Astrocyte of the hippocampus (primary cell): Measurements from ENCODE around the gene NRN1L.
A peak's percentile ranks its signal among the peaks of the same experiment; 100 is the strongest.
"Not testable (repeated sequence)": the region's sequence is repeated elsewhere in the genome, so short reads cannot be mapped to it uniquely, and the experiment has no call there.

Source experiments
- DNase-seq: peaks from one replicate; pipeline ENCODE4 v3.0.0; 2011; ENCODE audit warnings: low read depth, low spot score

Gene NRN1L

DNA sequence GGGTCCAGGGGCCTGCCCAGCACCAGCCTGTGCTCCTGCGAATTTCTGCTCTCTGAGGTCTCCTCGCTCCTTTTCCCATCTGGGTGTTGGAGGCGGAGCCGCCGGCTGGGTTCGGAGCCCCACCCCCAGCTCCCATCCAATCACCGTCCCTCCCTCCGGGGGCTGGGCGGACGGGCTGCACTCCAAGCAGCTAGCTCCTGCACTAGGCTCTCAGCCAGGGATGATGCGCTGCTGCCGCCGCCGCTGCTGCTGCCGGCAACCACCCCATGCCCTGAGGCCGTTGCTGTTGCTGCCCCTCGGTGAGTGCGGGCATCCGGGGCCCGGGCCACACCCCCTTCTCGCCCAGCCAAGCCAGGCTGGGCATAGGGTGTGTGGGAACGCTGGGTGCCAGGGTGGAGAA is at the start of gene NRN1L:
NRN1L (plus strand) TSS at position 202 of the 400 bp plus-strand sequence; CDS start at position 221, 19 bp downstream.
- DNase-seq: peak; percentile 95

- DNase-seq: not testable (repeated sequence)
Measured at GRCh38 chr16:67837190-67837589, 47.5 kb upstream of the NRN1L start.

GRCh38 chr16:67837811-67838210 is 46.9 kb upstream of the NRN1L start:
- DNase-seq: no peak

GRCh38 chr16:67841198-67841815 is 43.4 kb upstream of the NRN1L start:
- DNase-seq: no peak

DNA sequence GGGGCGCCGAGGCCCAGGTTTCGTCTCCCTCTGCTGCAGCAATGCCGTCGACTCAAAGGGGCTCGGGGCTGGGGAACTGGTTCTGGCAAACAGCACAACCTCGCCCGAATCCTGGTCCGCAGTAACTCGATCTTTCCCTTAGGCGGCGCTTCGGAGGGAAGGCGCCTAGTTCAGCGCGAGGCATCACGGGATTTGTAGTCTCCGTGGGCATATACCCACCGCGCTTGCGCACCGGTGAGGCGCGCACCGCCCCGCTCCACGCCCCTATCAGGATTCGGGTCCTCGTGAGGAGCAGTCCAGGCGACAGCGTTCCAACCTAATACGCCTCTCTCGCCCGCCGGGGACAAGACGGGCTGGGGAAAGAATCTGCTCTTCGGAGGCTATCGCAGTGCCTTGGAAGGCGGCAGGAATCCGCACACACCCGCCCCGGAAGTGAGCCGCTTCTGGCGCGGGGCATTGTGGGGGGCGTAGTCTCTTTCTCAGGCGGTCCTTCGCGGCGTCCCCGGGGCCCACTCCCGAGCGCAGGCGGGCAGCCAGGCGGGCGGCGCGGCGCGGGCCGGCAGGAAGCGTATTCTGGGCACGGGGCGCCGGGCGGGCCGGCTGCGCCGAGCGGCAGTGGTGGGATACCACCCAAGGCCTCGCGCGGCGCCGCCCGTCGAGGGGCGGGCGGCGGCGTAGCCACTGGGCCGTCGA is 42.7 kb upstream of the NRN1L start, which contains the start of gene THAP11:
THAP11 (plus strand) TSS at position 505 of the 693 bp plus-strand sequence. CDS start 235 bp downstream, outside the sequence.
- peak; percentile 97 for DNase-seq

DNA sequence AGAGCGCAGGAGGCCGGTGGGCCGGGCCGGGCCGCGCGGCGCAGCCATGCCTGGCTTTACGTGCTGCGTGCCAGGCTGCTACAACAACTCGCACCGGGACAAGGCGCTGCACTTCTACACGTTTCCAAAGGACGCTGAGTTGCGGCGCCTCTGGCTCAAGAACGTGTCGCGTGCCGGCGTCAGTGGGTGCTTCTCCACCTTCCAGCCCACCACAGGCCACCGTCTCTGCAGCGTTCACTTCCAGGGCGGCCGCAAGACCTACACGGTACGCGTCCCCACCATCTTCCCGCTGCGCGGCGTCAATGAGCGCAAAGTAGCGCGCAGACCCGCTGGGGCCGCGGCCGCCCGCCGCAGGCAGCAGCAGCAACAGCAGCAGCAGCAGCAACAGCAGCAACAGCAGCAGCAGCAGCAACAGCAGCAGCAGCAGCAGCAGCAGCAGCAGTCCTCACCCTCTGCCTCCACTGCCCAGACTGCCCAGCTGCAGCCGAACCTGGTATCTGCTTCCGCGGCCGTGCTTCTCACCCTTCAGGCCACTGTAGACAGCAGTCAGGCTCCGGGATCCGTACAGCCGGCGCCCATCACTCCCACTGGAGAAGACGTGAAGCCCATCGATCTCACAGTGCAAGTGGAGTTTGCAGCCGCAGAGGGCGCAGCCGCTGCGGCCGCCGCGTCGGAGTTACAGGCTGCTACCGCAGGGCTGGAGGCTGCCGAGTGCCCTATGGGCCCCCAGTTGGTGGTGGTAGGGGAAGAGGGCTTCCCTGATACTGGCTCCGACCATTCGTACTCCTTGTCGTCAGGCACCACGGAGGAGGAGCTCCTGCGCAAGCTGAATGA is 42.0 kb upstream of the NRN1L start:
- DNase-seq: peak; percentile 82

GRCh38 chr16:67843343-67843765 is 41.3 kb upstream of the NRN1L start:
- peak; percentile 66 for DNase-seq

- peak; percentile 15 for DNase-seq
Measured at GRCh38 chr16:67844497-67844896, 40.2 kb upstream of the NRN1L start.

DNA sequence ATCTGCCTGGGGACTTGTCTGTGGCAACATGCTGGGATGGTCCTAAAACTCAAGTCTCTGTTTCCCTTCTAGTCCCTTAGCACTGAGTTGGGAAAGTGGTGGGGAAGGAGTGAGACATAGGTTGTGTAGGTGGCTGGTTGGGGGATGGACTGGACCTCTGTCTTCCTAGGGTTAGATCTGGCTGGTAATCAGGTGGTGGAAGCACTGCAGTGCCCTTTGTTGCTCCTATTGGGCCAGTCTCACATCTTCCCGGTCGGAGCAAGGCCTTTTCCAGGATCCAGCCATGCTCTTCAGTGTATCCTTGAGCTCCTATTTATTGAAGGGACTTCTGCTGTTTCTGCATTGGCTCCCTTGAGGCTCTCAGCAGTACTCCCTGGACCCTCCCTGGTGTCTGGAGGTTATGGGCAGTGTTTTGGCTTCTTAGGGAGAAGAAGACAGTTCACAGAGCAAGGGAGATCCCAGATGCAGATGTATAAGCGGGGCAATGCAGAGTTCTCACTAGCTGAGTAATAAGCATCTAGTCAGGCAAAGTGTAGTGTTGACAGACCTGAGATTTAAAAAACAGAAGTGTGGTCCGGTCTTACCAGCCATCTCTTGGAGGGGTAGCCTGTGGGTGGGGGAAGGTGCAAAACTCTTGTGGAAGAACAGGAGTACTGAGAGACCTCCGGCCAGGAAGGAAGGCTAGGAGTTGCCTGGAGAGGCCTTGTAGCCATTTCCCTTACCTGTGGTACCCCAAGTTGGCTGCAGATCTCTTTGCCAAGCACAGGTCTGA is 39.2 kb upstream of the NRN1L start:
- no peak for DNase-seq

DNA sequence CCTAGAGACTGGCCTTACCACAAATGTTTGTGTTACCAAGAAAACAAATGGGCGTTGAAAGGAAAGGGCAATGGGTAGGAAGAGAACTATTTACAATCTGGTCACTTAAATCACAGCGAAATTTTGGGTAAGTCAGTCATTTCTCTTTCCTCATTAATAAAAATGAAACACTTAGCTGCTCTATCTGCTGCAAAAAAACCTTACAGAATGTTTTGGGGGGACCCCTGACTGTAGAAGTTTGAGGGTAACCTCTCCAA is 38.7 kb upstream of the NRN1L start:
- DNase-seq: no peak

- peak; percentile 98 for DNase-seq
Measured at GRCh38 chr16:67846320-67847063, 38.2 kb upstream of the NRN1L start, which contains the start of gene NUTF2. TSS of gene NUTF2 (plus strand) at chr16:67846933. CDS start at chr16:67865131, 18,198 bp downstream.

DNA sequence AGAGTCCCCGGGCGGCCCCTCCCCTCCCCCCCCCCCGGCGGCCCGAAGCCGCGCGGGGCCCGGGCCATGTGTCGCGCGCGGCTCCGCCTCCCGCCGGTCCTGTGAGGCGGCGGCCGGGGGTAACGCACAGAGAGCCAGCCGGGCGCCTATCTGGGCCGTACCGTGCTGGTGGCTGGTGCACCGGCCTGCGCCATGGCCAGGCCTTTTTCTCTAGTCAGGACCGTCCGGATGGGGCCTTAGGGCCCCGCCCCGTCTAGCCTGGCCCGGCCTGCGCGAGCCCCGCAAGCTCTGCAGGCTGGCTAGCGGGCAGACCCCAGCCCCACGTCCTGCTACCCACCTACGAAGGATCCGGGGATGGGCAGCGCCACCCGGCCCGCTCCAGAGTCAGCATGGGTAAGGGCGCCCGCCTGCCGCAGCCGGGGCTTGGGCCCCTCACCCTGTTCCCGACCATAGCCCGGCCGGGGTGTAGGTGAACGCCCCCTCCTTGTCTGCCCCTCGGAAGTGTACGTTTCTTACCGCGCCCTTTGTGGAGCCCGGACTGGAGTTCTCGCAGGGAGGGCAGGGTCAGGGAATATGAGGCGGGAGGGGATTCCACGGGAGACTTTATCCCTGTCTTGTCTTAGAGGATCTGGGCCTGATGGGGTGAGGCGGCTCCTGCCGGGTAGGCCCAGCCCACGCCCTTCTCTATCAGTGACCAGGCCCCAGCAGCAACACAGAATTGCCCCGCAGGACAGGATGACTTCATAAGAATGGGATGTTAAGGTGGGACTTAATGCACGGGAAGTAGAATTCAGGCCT is 37.4 kb upstream of the NRN1L start, which contains the start of gene CENPT:
CENPT (minus strand) TSS at position 630 of the 798 bp plus-strand sequence. CDS start 13,834 bp downstream, outside the sequence.
- DNase-seq: peak; percentile 67

GRCh38 chr16:67848118-67848517 is 36.6 kb upstream of the NRN1L start:
- DNase-seq: no peak

DNA sequence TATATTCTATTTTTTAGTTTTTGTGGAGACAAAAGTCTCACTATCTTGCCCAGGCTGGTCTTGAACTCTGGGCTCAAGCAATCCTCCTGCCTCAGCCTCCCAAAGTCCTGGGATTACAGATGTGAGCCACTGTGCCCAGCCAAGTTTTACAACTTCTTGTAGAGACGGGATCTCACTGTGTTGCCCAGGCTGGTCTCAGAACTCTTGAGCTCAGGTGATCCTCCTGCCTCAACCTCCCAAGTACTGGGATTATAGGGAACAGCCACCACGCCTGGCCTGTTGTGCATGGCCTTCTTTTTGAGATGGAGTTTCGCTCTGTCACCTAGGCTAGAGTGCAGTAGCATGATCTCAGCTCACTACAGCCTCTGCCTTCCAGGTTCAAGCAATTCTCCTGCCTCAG is 31.0 kb upstream of the NRN1L start:
- DNase-seq: no peak

- no peak for DNase-seq
Measured at GRCh38 chr16:67855789-67856188, 28.9 kb upstream of the NRN1L start.

DNA sequence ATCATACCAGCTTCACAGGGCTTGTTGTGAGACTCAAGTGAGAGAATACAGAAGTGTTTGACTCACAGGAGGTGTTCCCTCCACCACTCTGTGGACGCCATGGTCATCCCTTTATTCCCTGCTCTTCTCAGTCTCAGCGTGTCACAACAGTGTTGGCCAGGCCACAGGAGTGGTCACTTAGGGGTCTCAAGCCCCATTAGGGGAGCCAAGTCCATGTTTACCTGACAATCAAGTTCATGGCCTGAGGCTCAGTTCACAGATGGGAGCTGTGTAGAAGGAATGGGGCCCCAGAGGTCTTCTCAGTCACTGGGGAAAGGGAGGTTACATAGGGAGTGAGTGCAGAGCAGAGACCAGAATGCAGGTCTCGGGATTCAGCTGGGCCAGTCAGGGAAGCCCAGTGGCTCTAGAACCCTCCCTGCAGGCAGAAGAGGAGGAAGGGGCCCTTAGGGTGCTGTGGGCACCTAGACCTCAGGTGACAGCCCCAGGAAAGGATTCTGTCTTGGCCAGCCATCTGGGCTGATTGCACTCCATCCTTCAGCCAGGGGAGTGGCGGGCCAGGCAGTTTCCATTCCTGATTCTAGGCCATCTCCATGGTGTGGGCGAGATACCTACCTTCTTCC is 27.6 kb upstream of the NRN1L start:
- no peak for DNase-seq

DNA sequence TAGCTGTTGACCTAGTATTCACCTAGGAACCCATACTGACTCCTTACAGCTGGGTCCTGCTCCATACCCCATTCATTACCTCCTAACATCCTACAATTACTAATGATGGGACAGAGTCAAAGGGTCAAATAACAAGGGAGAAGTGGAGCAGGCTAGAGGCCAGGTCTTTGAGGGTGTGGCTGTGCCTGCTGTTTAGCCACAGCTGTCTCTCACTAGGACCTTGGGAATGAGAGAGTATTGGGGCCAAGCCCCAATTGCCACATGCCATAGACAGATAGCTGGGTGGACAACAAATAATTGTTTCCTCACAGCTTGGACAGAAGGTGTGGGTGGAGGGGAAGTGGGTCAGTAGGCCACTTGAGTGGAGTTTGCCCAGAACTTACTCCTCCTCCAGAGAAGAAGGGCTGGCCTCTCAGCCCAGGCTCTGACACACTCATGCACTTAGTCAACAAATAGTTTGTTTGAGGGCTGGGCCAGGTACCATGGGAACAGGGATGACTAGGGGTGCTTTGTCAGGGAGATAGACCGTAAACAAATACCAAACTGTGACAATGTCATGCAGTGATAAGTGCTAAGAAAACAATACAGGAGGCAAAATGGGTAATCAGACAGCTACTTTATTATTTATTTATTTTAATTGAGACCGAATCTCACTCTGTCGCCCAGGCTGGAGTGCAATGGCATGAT is 27.0 kb upstream of the NRN1L start:
- DNase-seq: peak; percentile 90

DNA sequence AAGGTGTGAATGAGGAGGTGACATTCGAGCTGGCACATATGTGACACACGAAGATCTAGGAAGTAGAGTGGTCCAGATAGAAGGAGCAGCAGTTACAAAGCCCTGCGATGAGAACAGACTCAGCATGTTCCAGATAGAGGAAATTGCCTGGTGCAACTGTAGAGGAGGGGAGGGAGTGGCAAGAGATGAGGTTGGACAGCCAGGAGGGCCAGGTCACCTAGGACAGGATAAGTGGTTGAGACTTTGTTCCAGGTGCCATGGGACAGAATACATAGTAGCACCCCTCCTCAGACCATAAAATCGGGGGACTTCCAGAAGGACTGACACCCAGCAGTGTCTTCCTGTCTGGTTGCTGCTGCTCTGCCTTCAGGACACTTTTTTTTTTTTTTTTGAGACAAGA is 26.2 kb upstream of the NRN1L start:
- no peak for DNase-seq
